Mesendoderm (in vitro differentiated cells): ENCODE measurements around the gene DEXI.

Experiments used
- DNase-seq: peaks from one replicate; pipeline ENCODE4 v3.0.0; 2013
- H2AK5ac ChIP-seq: 2 replicates; pipeline ENCODE4 v1.6.1; 2013; ENCODE audit warnings: low read length, inconsistent platforms
- H2BK120ac ChIP-seq: 2 replicates; pipeline ENCODE4 v1.6.1; 2013; ENCODE audit warnings: low read depth, mild to moderate bottlenecking, low read length, moderate library complexity, mixed read lengths
- H2BK15ac ChIP-seq: replicated peaks from 2 replicates; pipeline ENCODE4 v1.6.1; 2013; ENCODE audit warnings: low read depth, mild to moderate bottlenecking, moderate library complexity
- H2BK5ac ChIP-seq: 2 replicates; pipeline ENCODE4 v1.6.1; 2013; ENCODE audit warnings: low read length, inconsistent platforms
- H3K18ac ChIP-seq: 2 replicates; pipeline ENCODE4 v1.6.1; 2013; ENCODE audit warnings: mild to moderate bottlenecking, low read length, mixed read lengths
- H3K23ac ChIP-seq: one replicate; pipeline ENCODE4 v1.6.1; 2013; ENCODE audit warnings: low read length
- H3K27ac ChIP-seq: 2 replicates; pipeline ENCODE4 v1.5.1; 2013; ENCODE audit warnings: low read depth, mild to moderate bottlenecking, inconsistent platforms, low read length, moderate library complexity
- H3K27me3 ChIP-seq: 2 replicates; pipeline ENCODE4 v1.6.1; 2013; ENCODE audit warnings: low read length, control low read depth, mild to moderate bottlenecking, inconsistent platforms; ENCODE audit not compliant: insufficient read depth, poor library complexity
- H3K36me3 ChIP-seq: 2 replicates; pipeline ENCODE4 v1.6.1; 2013; ENCODE audit warnings: low read length, inconsistent platforms; ENCODE audit not compliant: control insufficient read depth, insufficient read depth
- H3K4ac ChIP-seq: one replicate; pipeline ENCODE4 v1.6.1; 2013; ENCODE audit warnings: low read depth, mild to moderate bottlenecking, low read length, moderate library complexity
- H3K4me1 ChIP-seq: 2 replicates; pipeline ENCODE4 v1.6.1; 2013; ENCODE audit warnings: low read depth, low read length, inconsistent platforms; ENCODE audit not compliant: control insufficient read depth
- H3K4me2 ChIP-seq: 2 replicates; pipeline ENCODE4 v1.6.1; 2013; ENCODE audit warnings: low read length
- H3K4me3 ChIP-seq: 2 replicates; pipeline ENCODE4 v1.5.1; 2013; ENCODE audit warnings: mild to moderate bottlenecking, low read length
- H3K56ac ChIP-seq: one replicate; pipeline ENCODE4 v1.6.1; 2013; ENCODE audit warnings: low read length
- H3K79me1 ChIP-seq: 2 replicates; pipeline ENCODE4 v1.6.1; 2013; ENCODE audit warnings: low read length, inconsistent platforms
- H3K79me2 ChIP-seq: 2 replicates; pipeline ENCODE4 v1.6.1; 2013; ENCODE audit warnings: mild to moderate bottlenecking, low read length; ENCODE audit not compliant: control insufficient read depth, insufficient read depth
- H3K9ac ChIP-seq: 2 replicates; pipeline ENCODE4 v1.6.1; 2013; ENCODE audit warnings: low read length, inconsistent platforms
- H4K5ac ChIP-seq: one replicate; pipeline ENCODE4 v1.6.1; 2013; ENCODE audit warnings: low read length
- H4K8ac ChIP-seq: one replicate; pipeline ENCODE4 v1.6.1; 2013; ENCODE audit warnings: low read depth, mild to moderate bottlenecking, control low read depth, low read length, moderate library complexity
- WGBS: extraction: QIAGEN DNeasy Blood & Tissue Kit; methylation state at CpG from one replicate; pipeline ENCODE4 v1.1.7; 2013; ENCODE audit warnings: low lambda C conversion rate, missing lambda C conversion rate; ENCODE audit not compliant: insufficient coverage; ENCODE audit errors: extremely low coverage; 5-methylcytosine and 5-hydroxymethylcytosine counted together

DEXI gene

GRCh38 chr16:10889855-10890254 lies 52.4 kb downstream of the DEXI start:
- Histone ChIP-seq H2BK15ac (no peak overlapping the region), H3K4me3 (no peak overlapping the region), H3K27me3 (no peaks in the 10 kb centered on the region), H3K4me1 (no peaks in the 10 kb centered on the region), H2AK5ac (no peak overlapping the region), H3K18ac (no peak overlapping the region), H3K79me2 (no peaks in the 10 kb centered on the region), H4K5ac (no peak overlapping the region), H2BK120ac (no peak overlapping the region), H3K23ac (no peak overlapping the region), H3K27ac (no peak overlapping the region), H2BK5ac (no peak overlapping the region), H4K8ac (no peak overlapping the region), H3K4me2 (no peak overlapping the region), H3K9ac (no peak overlapping the region), H3K56ac (no peak overlapping the region), H3K79me1 (no peaks in the 10 kb centered on the region), H3K36me3 (no peaks in the 10 kb centered on the region), H3K4ac (no peak overlapping the region)
- no CpG with 5 or more reads among the region's 4 CpGs for WGBS
- no peak for DNase-seq

GRCh38 chr16:10888320-10888937 lies 53.8 kb downstream of the DEXI start:
- no peak overlapping the region for H3K9ac ChIP-seq
- H4K8ac ChIP-seq: no peak overlapping the region
- DNase-seq: no peak
- no peaks in the 10 kb centered on the region for H3K79me1 ChIP-seq
- H3K27me3 ChIP-seq: no peaks in the 10 kb centered on the region
- no peak overlapping the region for H3K27ac ChIP-seq
- no peaks in the 10 kb centered on the region for H3K79me2 ChIP-seq
- no CpG with 5 or more reads among the region's 10 CpGs for WGBS
- H2BK120ac ChIP-seq: no peak overlapping the region
- no peak overlapping the region for H3K23ac ChIP-seq
- H3K4me2 ChIP-seq: no peak overlapping the region
- H3K36me3 ChIP-seq: no peaks in the 10 kb centered on the region
- no peaks in the 10 kb centered on the region for H3K4me1 ChIP-seq
- no peak overlapping the region for H3K18ac ChIP-seq
- H2BK5ac ChIP-seq: no peak overlapping the region
- no peak overlapping the region for H3K56ac ChIP-seq
- no peak overlapping the region for H3K4ac ChIP-seq
- no peak overlapping the region for H4K5ac ChIP-seq
- no peak overlapping the region for H2BK15ac ChIP-seq
- no peak overlapping the region for H3K4me3 ChIP-seq
- H2AK5ac ChIP-seq: no peak overlapping the region

- H3K56ac ChIP-seq: no peak overlapping the region
- no peak overlapping the region for H3K4me2 ChIP-seq
- DNase-seq: no peak
- no peak overlapping the region for H3K23ac ChIP-seq
- no peak overlapping the region for H2AK5ac ChIP-seq
- no peak overlapping the region for H2BK5ac ChIP-seq
- no peak overlapping the region for H3K4me3 ChIP-seq
- no CpG with 5 or more reads among the region's 6 CpGs for WGBS
- no peaks in the 10 kb centered on the region for H3K27me3 ChIP-seq
- H3K79me1 ChIP-seq: no peaks in the 10 kb centered on the region
- no peak overlapping the region for H4K5ac ChIP-seq
- H2BK120ac ChIP-seq: no peak overlapping the region
- H3K27ac ChIP-seq: no peak overlapping the region
- H3K18ac ChIP-seq: no peak overlapping the region
- H2BK15ac ChIP-seq: no peak overlapping the region
- H3K79me2 ChIP-seq: no peaks in the 10 kb centered on the region
- H3K36me3 ChIP-seq: no peaks in the 10 kb centered on the region
- H3K4me1 ChIP-seq: no peaks in the 10 kb centered on the region
- H3K9ac ChIP-seq: no peak overlapping the region
- H3K4ac ChIP-seq: no peak overlapping the region
- no peak overlapping the region for H4K8ac ChIP-seq
Observed at GRCh38 chr16:10885246-10885645, 57.0 kb downstream of the DEXI start.

- Histone ChIP-seq H4K8ac (no peak overlapping the region), H4K5ac (no peak overlapping the region)
- WGBS: no CpG with 5 or more reads among the region's 7 CpGs
Observed at GRCh38 chr16:10883004-10883403, 59.3 kb downstream of the DEXI start.

GRCh38 chr16:10881479-10882030 lies 60.7 kb downstream of the DEXI start:
- Histone ChIP-seq H2BK5ac (no peak overlapping the region), H3K4me3 (no peak overlapping the region), H3K23ac (no peak overlapping the region), H2BK120ac (no peak overlapping the region), H3K4me2 (no peak overlapping the region), H4K5ac (no peak overlapping the region), H3K4ac (no peak overlapping the region), H3K79me1 (no peaks in the 10 kb centered on the region), H2BK15ac (no peak overlapping the region), H3K79me2 (no peaks in the 10 kb centered on the region), H3K27ac (no peak overlapping the region), H2AK5ac (no peak overlapping the region), H3K18ac (no peak overlapping the region), H3K36me3 (no peaks in the 10 kb centered on the region), H3K9ac (no peak overlapping the region), H3K27me3 (peaks cover 2% of the 10 kb centered on the region), H3K56ac (no peak overlapping the region), H4K8ac (no peak overlapping the region), H3K4me1 (no peaks in the 10 kb centered on the region)
- DNase-seq: no peak
- no CpG with 5 or more reads among the region's 7 CpGs for WGBS

More at GRCh38 chr16:10883004-10883403, 59.3 kb downstream of the DEXI start:
- H3K4me2 ChIP-seq: no peak overlapping the region
- DNase-seq: peak; percentile 7
- peaks cover 2% of the 10 kb centered on the region for H3K27me3 ChIP-seq
- no peak overlapping the region for H3K56ac ChIP-seq
- no peak overlapping the region for H3K23ac ChIP-seq
- H3K27ac ChIP-seq: no peak overlapping the region
- no peak overlapping the region for H2BK15ac ChIP-seq
- H2BK120ac ChIP-seq: no peak overlapping the region
- H3K36me3 ChIP-seq: no peaks in the 10 kb centered on the region
- no peaks in the 10 kb centered on the region for H3K4me1 ChIP-seq
- H3K4me3 ChIP-seq: no peak overlapping the region
- no peak overlapping the region for H3K9ac ChIP-seq
- no peak overlapping the region for H2BK5ac ChIP-seq
- H3K79me1 ChIP-seq: no peaks in the 10 kb centered on the region
- no peak overlapping the region for H3K4ac ChIP-seq
- no peak overlapping the region for H3K18ac ChIP-seq
- no peaks in the 10 kb centered on the region for H3K79me2 ChIP-seq
- H2AK5ac ChIP-seq: no peak overlapping the region
